Left lung (tissue), 10 donors: ENCODE results near the gene AFF1. TPM values are rescaled to one million over a fixed set of nuclear protein-coding genes. Genes with fewer than 3 reads are reported as not detected.
A peak's percentile ranks its signal among the peaks of the same experiment; 100 is the strongest.

Source experiments
- ATAC-seq: fragments of 200-7000 bp; cut with Tn5 transposase; one replicate; pipeline ENCODE4 v1.9.1; 2020; ENCODE audit warnings: moderate library complexity
- DNase-seq, 4 donors: peaks; one replicate each; pipeline ENCODE4 v3.0.0-alpha.2; 2013 to 2020
- H3K27ac ChIP-seq, 2 donors: fragments of 200-600 bp; sonication (generic) in 1 of 2; one replicate each; pipeline versions ENCODE4 v1.5.0 to v1.8.0; 2020 to 2021
- H3K27me3 ChIP-seq, 2 donors: fragments of 200-600 bp; sonication (generic) in 1 of 2; one replicate each; pipeline versions ENCODE4 v1.5.0 to v1.8.0; 2020 to 2021
- H3K36me3 ChIP-seq, 2 donors: fragments of 200-600 bp; sonication (generic) in 1 of 2; one replicate each; pipeline versions ENCODE4 v1.5.0 to v1.8.0; 2020 to 2021
- H3K4me1 ChIP-seq, 2 donors: fragments of 200-600 bp; one replicate each; pipeline ENCODE4 v1.8.0; 2021
- H3K4me3 ChIP-seq, 2 donors: fragments of 200-600 bp; sonication (generic) in 1 of 2; one replicate each; pipeline versions ENCODE4 v1.5.0 to v1.8.0; 2020 to 2021; ENCODE audit warnings: mild to moderate bottlenecking in 1 of 2
- H3K9me3 ChIP-seq, 2 donors: fragments of 200-600 bp; sonication (generic) in 1 of 2; one replicate each; pipeline versions ENCODE4 v1.5.0 to v1.8.0; 2020 to 2021
- intact Hi-C, 2 donors: fragments of 100-400 bp; cut with DNase I; formaldehyde crosslinking; loops; one replicate each; pipeline versions ENCODE4 v1.11.2 to v1.14.2; 2022
- polyA plus RNA-seq, 6 donors: library from polyadenylated mRNA; unstranded; fragments of 120-200 nt; gene quantifications; one replicate each; pipeline ENCODE4 v1.2.1, GENCODE V29; 2013; ENCODE audit not compliant: insufficient read length in 6 of 6
- total RNA-seq, 2 donors: library from RNA; stranded (reverse); fragmentation: NEBNext Ultra II Directional; extraction: Animal tissue kit (Norgen Biotek cat#: 25700); gene quantifications; one replicate each; pipeline ENCODE4 v1.2.1, GENCODE V29; 2021
- TF ChIP-seq, protein P1 (sequence below), 2 donors: fragments of 200-600 bp; sonication (generic) in 1 of 2; IDR thresholded peaks; one replicate each; pipeline versions ENCODE4 v1.5.0 to v1.8.0; 2021; ENCODE audit warnings: antibody characterized with exemption in 2 of 2
- donor health status: DM: no; HTN: yes; CAD: no.
- donor health status: DM: no; HTN: no; CAD: no.

The AFF1 gene
- total and polyA plus RNA-seq, 8 donors: 40.8 to 86.0 (median 48.1) TPM

- H3K36me3 ChIP-seq: no peaks in the 10 kb centered on the region
- H3K27ac ChIP-seq: peak overlapping the region in 1 of 2 donors; percentile 55
- no peaks in the 10 kb centered on the region for H3K27me3 ChIP-seq
- TF ChIP-seq, protein P1, sequence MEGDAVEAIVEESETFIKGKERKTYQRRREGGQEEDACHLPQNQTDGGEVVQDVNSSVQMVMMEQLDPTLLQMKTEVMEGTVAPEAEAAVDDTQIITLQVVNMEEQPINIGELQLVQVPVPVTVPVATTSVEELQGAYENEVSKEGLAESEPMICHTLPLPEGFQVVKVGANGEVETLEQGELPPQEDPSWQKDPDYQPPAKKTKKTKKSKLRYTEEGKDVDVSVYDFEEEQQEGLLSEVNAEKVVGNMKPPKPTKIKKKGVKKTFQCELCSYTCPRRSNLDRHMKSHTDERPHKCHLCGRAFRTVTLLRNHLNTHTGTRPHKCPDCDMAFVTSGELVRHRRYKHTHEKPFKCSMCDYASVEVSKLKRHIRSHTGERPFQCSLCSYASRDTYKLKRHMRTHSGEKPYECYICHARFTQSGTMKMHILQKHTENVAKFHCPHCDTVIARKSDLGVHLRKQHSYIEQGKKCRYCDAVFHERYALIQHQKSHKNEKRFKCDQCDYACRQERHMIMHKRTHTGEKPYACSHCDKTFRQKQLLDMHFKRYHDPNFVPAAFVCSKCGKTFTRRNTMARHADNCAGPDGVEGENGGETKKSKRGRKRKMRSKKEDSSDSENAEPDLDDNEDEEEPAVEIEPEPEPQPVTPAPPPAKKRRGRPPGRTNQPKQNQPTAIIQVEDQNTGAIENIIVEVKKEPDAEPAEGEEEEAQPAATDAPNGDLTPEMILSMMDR (IDR thresholded peaks at IDR 0.05): no peak
- no peak overlapping the region for H3K4me3 ChIP-seq
- intact Hi-C loops: no loop called here
- H3K4me1 ChIP-seq: peaks cover 23 to 52% of the 10 kb centered on the region in 2 donors
- no peaks in the 10 kb centered on the region for H3K9me3 ChIP-seq
- DNase-seq (no peak), ATAC-seq (no peak)
Measured at GRCh38 chr4:86961116-86961515, 26.3 kb downstream of the AFF1 start.

DNA sequence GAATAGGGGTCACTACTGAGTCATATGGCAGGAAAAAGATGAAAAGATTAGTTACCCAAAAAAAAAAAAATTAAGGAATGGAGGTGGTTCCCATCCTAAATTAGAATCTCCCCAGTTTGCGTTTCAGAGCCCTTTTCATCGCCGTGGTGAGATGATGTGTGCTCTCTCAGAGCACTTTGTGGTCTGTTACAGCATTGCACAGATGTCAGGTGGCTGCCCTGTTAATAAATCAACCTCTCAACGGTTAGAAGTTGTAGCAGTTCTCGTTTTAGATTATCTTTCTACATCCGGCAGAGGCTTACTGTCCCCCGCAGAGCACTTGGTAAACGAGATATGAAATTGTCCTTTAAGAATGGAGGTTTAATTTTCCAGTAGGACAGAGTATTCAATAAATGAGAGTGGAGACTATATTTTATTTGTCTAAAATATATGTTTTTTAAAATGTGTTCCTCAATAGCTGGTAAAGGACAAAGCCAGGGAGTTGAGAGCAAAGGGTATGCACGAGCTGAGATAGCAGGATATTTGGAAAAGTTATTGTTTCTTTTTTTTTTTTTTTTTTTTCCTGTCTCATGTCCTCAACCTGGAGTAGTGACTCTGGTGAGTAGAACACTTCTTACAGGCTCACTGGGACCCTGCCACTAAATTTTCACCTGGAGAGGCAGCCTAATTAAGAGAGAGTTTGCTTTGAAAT lies 26.9 kb downstream of the AFF1 start:
- intact Hi-C loops: no loop called here
- DNase-seq (peak in 1 of 4 donors; percentile 32), ATAC-seq (peak; percentile 86)
- Histone ChIP-seq H3K4me3 (no peak overlapping the region), H3K4me1 (peaks cover 23 to 47% of the 10 kb centered on the region in 2 donors), H3K9me3 (no peaks in the 10 kb centered on the region), H3K27ac (peak overlapping the region in 1 of 2 donors; percentile 55), H3K36me3 (no peaks in the 10 kb centered on the region), H3K27me3 (no peaks in the 10 kb centered on the region)
- TF ChIP-seq, protein P1 (IDR thresholded peaks at IDR 0.05): no peak

DNA sequence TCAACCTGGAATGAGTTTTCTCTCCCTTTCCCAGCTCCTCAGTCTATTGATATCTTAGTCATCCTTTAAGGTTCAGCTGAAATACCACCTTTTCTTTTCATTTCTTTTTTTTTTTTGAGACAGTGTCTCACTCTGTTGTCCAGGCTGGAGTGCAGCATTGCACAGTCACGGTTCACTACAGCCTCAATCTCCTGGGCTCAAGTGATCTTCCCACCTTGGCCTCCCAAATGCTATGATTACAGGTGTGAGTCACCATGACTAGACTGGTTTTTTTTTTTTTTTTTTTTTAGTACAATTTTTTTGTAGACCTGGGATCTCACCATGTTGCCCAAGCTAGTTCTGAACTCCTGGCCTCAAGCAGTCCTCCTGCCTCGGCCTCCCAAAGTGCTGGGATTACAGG lies 28.9 kb downstream of the AFF1 start:
- intact Hi-C loops: no loop called here
- ATAC-seq: no peak
- no peak overlapping the region for H3K27ac ChIP-seq
- H3K36me3 ChIP-seq: no peaks in the 10 kb centered on the region
- TF ChIP-seq, protein P1 (IDR thresholded peaks at IDR 0.05): no peak
- peaks cover 23 to 53% of the 10 kb centered on the region in 2 donors for H3K4me1 ChIP-seq
- DNase-seq: no peak
- no peak overlapping the region for H3K4me3 ChIP-seq
- no peaks in the 10 kb centered on the region for H3K9me3 ChIP-seq
- H3K27me3 ChIP-seq: no peaks in the 10 kb centered on the region

DNA sequence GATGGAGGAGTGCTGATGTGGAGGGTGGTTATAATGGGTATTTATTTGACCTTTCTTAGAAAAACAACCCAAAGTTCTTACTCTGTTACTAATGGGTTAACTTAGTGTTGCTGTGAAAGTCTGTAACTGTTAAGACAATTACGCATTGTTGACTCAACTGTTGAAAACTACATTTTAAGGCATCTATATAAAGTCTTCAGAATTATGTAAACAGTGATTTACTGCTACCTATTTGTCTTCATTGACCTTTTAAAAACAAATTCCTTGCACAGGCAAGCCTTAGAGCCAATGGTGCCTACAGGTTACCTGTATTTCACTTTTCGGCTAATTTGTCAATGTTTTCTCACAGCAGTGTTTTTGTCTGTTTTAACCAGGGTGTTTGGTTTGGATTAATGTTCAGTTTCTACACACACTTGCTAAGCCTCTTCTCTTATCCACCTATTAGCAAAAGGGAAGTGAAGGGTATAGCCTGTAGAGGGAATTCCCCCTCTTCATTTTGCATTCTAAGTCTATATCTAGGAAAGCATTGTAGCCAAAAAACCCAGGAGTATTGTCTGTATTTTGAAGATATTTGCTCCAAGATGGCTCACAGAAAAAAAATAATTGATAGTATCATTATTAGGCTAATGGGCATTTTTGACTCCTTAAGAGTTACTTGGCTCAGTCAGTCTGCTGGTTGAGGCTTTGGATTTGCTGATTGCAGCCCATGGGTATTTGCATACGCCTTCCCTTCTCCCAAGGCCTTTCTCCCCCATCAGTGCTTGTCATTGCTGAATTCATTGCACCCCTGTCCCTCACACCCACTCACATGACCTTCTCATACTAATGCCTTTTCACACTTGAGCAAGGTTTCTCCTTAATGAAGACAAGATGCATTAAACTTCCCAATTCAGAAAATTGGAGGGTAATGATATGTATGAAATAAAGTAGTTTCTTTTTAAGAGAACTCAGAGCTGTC lies 30.5 kb downstream of the AFF1 start:
- H3K4me3 ChIP-seq: no peak overlapping the region
- no peaks in the 10 kb centered on the region for H3K27me3 ChIP-seq
- intact Hi-C loops: no loop called here
- TF ChIP-seq, protein P1 (IDR thresholded peaks at IDR 0.05): no peak
- no peak for DNase-seq
- H3K27ac ChIP-seq: no peak overlapping the region
- peaks cover 16 to 39% of the 10 kb centered on the region in 2 donors for H3K4me1 ChIP-seq
- ATAC-seq: no peak
- no peaks in the 10 kb centered on the region for H3K36me3 ChIP-seq
- no peaks in the 10 kb centered on the region for H3K9me3 ChIP-seq

DNA sequence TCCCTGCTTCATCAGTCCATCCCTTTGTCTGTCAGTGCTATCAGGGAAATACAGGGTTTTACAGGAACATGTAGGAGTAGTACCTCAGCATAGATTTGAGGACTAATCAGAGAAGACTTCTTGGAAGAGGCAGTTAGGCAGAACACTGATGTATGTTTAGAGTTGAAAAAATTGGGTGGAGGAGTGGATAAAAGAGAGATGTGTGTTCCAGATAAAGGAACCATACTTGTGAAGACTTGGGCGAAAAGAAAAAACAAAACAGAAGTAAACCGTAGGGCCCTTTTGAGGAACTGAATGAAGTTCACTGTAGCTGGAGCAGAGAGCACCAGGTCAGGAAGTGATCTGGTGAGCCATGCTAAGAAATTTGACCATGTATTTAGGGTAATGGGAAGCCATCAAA lies 32.3 kb downstream of the AFF1 start:
- intact Hi-C loops: no loop called here
- H3K4me3 ChIP-seq: no peak overlapping the region
- DNase-seq: no peak
- TF ChIP-seq, protein P1 (IDR thresholded peaks at IDR 0.05): no peak
- peak overlapping the region in 1 of 2 donors; percentile 35 for H3K27ac ChIP-seq
- H3K36me3 ChIP-seq: no peaks in the 10 kb centered on the region
- ATAC-seq: peak; percentile 47
- H3K9me3 ChIP-seq: no peaks in the 10 kb centered on the region
- H3K4me1 ChIP-seq: peaks cover 0 to 24% of the 10 kb centered on the region in 2 donors
- no peaks in the 10 kb centered on the region for H3K27me3 ChIP-seq
